Neural cell (in vitro differentiated cells): ENCODE results near the gene JAG2. TPM values are rescaled to one million over a fixed set of nuclear protein-coding genes. Genes with fewer than 3 reads are reported as not detected.

ENCODE experiments used
- H2AFZ ChIP-seq: fragments of 200-600, 300-800 bp; sonication (generic), shearing (Covaris generic); 2 replicates; pipeline ENCODE4 v1.6.0; 2014; ENCODE audit warnings: low read depth, mild to moderate bottlenecking, antibody characterized with exemption, low read length, moderate library complexity
- H3F3A ChIP-seq: fragments of 200-600 bp; shearing (Covaris generic); 2 replicates; pipeline ENCODE4 v1.6.1; 2016; ENCODE audit warnings: mild to moderate bottlenecking, moderate library complexity, mixed read lengths, antibody characterized with exemption, low read length; ENCODE audit not compliant: insufficient read depth, poor library complexity, severe bottlenecking
- H3K27ac ChIP-seq: fragments of 200-600, 300-800 bp; sonication (generic), shearing (Covaris generic); 2 replicates; pipeline ENCODE4 v1.5.1; 2014; ENCODE audit warnings: mild to moderate bottlenecking, low read length, moderate library complexity
- H3K27me3 ChIP-seq: fragments of 300-800, 200-600 bp; sonication (generic), shearing (Covaris generic); 2 replicates; pipeline ENCODE4 v1.6.0; 2014; ENCODE audit warnings: mild to moderate bottlenecking, low read depth, low read length, moderate library complexity; ENCODE audit not compliant: insufficient read depth
- H3K36me3 ChIP-seq: fragments of 300-800, 200-600 bp; sonication (generic), shearing (Covaris generic); 2 replicates; pipeline ENCODE4 v1.5.1; 2014; ENCODE audit warnings: mild to moderate bottlenecking, antibody characterized with exemption, low read length, moderate library complexity; ENCODE audit not compliant: insufficient read depth
- H3K4me2 ChIP-seq: fragments of 300-800, 200-600 bp; sonication (generic), shearing (Covaris generic); 2 replicates; pipeline ENCODE4 v1.6.0; 2014; ENCODE audit warnings: mild to moderate bottlenecking, low read length
- H3K4me3 ChIP-seq: fragments of 300-800, 200-600 bp; sonication (generic), shearing (Covaris generic); 2 replicates; pipeline ENCODE4 v1.5.1; 2014; ENCODE audit warnings: mild to moderate bottlenecking, low read length, moderate library complexity
- H3K79me2 ChIP-seq: fragments of 200-600 bp; shearing (Covaris generic); replicated peaks from 2 replicates; pipeline ENCODE4 v1.6.0; 2014; ENCODE audit warnings: mild to moderate bottlenecking, low read length, moderate library complexity; ENCODE audit not compliant: insufficient read depth
- H3K9ac ChIP-seq: fragments of 300-800, 200-600 bp; sonication (generic), shearing (Covaris generic); 2 replicates; pipeline ENCODE4 v1.6.1; 2016; ENCODE audit warnings: mild to moderate bottlenecking, low read length, mixed read lengths
- H3K9me2 ChIP-seq: fragments of 200-600 bp; shearing (Covaris generic); 2 replicates; pipeline ENCODE4 v1.6.1; 2016; ENCODE audit warnings: mild to moderate bottlenecking, low read length, mixed read lengths; ENCODE audit not compliant: insufficient read depth
- H3K9me3 ChIP-seq: fragments of 200-600, 300-800 bp; sonication (generic), shearing (Covaris generic); 2 replicates; pipeline ENCODE4 v1.6.1; 2016; ENCODE audit warnings: mild to moderate bottlenecking, mixed run types, low read length, moderate library complexity, mixed read lengths
- H4K20me1 ChIP-seq: fragments of 200-600 bp; shearing (Covaris generic); 2 replicates; pipeline ENCODE4 v1.6.1; 2016; ENCODE audit warnings: mild to moderate bottlenecking, mixed run types; ENCODE audit not compliant: insufficient read depth
- EP300 ChIP-seq: fragments of 450-650 bp; conservative IDR thresholded peaks from 2 replicates; pipeline ENCODE4 v1.6.1; 2014; ENCODE audit warnings: antibody characterized with exemption, mild to moderate bottlenecking, moderate library complexity; ENCODE audit not compliant: poor library complexity, severe bottlenecking
- EZH2 ChIP-seq: fragments of 200-600, 300-800 bp; shearing (Covaris generic), sonication (generic); IDR thresholded peaks from 2 replicates; pipeline ENCODE4 v1.6.1; 2014; ENCODE audit warnings: antibody characterized with exemption, low read length, borderline replicate concordance, mild to moderate bottlenecking; ENCODE audit not compliant: insufficient read depth, poor library complexity, severe bottlenecking
- MXI1 ChIP-seq: fragments of 450-650 bp; conservative IDR thresholded peaks from 2 replicates; pipeline ENCODE4 v1.6.1; 2014; ENCODE audit warnings: antibody characterized with exemption, mild to moderate bottlenecking; ENCODE audit not compliant: poor library complexity, severe bottlenecking
- POLR2AphosphoS5 ChIP-seq: IDR thresholded peaks from 2 replicates; pipeline ENCODE4 v1.6.1; 2012
- RAD21 ChIP-seq: fragments of 450-650 bp; conservative IDR thresholded peaks from 2 replicates; pipeline ENCODE4 v1.6.1; 2014; ENCODE audit warnings: antibody characterized with exemption, mild to moderate bottlenecking, moderate library complexity
- SMC3 ChIP-seq: fragments of 450-650 bp; conservative IDR thresholded peaks from 2 replicates; pipeline ENCODE4 v1.6.1; 2014; ENCODE audit warnings: antibody characterized with exemption, mild to moderate bottlenecking, moderate library complexity; ENCODE audit not compliant: poor library complexity
- TAF1 ChIP-seq: IDR thresholded peaks from 2 replicates; pipeline ENCODE4 v1.6.1; 2012; ENCODE audit warnings: low read depth
- polyA plus RNA-seq: library from polyadenylated mRNA; depleted of rRNA; stranded (reverse); fragments of >200 nt; gene quantifications from 2 replicates; pipeline ENCODE4 v1.2.3, GENCODE V29; 2014
- TF ChIP-seq, protein P1 (sequence below): IDR thresholded peaks from 2 replicates; pipeline ENCODE4 v1.6.1; 2012; ENCODE audit warnings: borderline replicate concordance
- TF ChIP-seq, protein P2 (sequence below): fragments of 450-650 bp; IDR thresholded peaks from 2 replicates; pipeline ENCODE4 v1.5.1; 2014; ENCODE audit warnings: antibody characterized with exemption, mild to moderate bottlenecking, moderate library complexity; ENCODE audit not compliant: poor library complexity, severe bottlenecking

Gene JAG2
- polyA plus RNA-seq, 1 donor from 2014 or later: 20.3 TPM

DNA sequence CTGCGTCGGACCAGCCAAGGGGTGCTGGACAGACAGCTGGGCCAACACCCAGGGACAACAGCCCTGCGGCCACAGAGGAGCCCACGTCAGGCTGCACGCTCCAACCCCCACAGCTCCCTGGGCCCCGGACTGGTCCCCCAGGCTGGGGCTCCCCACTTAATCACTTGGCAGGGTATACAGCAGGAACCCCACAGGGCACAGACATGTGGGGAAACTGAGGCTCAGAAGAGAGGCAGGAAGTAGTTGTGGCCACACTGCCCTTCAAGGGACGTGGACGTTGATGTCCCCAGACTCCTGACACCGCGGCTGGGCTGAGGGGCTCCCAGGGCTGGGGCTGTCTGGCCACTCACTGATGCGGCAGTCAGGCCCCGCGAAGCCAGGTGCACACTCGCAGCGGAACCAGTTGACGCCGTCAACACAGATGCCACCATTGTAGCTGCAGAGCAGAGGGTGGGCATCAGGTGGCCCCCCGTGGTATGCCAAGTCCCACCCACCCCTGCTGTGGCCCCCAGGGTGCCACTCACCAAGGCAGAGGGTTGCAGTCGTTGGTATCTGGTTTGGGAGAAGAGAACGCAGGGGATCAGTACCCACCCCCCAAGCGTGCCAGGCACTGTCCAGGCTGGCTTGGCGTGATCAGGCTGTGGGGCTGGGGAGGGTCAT lies 21.5 kb downstream of the JAG2 start:
- Histone ChIP-seq H3K27ac (no peak overlapping the region), H3K79me2 (no peaks in the 10 kb centered on the region), H3K9ac (no peak overlapping the region), H3F3A (no peaks in the 10 kb centered on the region), H3K4me2 (no peak overlapping the region), H3K9me3 (no peaks in the 10 kb centered on the region), H3K4me3 (no peak overlapping the region), H3K9me2 (no peaks in the 10 kb centered on the region), H2AFZ (no peak overlapping the region), H3K36me3 (no peaks in the 10 kb centered on the region), H4K20me1 (no peaks in the 10 kb centered on the region), H3K27me3 (no peaks in the 10 kb centered on the region)
- TF ChIP-seq, protein P1, sequence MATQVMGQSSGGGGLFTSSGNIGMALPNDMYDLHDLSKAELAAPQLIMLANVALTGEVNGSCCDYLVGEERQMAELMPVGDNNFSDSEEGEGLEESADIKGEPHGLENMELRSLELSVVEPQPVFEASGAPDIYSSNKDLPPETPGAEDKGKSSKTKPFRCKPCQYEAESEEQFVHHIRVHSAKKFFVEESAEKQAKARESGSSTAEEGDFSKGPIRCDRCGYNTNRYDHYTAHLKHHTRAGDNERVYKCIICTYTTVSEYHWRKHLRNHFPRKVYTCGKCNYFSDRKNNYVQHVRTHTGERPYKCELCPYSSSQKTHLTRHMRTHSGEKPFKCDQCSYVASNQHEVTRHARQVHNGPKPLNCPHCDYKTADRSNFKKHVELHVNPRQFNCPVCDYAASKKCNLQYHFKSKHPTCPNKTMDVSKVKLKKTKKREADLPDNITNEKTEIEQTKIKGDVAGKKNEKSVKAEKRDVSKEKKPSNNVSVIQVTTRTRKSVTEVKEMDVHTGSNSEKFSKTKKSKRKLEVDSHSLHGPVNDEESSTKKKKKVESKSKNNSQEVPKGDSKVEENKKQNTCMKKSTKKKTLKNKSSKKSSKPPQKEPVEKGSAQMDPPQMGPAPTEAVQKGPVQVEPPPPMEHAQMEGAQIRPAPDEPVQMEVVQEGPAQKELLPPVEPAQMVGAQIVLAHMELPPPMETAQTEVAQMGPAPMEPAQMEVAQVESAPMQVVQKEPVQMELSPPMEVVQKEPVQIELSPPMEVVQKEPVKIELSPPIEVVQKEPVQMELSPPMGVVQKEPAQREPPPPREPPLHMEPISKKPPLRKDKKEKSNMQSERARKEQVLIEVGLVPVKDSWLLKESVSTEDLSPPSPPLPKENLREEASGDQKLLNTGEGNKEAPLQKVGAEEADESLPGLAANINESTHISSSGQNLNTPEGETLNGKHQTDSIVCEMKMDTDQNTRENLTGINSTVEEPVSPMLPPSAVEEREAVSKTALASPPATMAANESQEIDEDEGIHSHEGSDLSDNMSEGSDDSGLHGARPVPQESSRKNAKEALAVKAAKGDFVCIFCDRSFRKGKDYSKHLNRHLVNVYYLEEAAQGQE: no peak
- TF ChIP-seq EZH2 (no peak), MXI1 (no peak), POLR2AphosphoS5 (no peak), RAD21 (no peak)
- TF ChIP-seq, protein P2, sequence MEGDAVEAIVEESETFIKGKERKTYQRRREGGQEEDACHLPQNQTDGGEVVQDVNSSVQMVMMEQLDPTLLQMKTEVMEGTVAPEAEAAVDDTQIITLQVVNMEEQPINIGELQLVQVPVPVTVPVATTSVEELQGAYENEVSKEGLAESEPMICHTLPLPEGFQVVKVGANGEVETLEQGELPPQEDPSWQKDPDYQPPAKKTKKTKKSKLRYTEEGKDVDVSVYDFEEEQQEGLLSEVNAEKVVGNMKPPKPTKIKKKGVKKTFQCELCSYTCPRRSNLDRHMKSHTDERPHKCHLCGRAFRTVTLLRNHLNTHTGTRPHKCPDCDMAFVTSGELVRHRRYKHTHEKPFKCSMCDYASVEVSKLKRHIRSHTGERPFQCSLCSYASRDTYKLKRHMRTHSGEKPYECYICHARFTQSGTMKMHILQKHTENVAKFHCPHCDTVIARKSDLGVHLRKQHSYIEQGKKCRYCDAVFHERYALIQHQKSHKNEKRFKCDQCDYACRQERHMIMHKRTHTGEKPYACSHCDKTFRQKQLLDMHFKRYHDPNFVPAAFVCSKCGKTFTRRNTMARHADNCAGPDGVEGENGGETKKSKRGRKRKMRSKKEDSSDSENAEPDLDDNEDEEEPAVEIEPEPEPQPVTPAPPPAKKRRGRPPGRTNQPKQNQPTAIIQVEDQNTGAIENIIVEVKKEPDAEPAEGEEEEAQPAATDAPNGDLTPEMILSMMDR: no peak

DNA sequence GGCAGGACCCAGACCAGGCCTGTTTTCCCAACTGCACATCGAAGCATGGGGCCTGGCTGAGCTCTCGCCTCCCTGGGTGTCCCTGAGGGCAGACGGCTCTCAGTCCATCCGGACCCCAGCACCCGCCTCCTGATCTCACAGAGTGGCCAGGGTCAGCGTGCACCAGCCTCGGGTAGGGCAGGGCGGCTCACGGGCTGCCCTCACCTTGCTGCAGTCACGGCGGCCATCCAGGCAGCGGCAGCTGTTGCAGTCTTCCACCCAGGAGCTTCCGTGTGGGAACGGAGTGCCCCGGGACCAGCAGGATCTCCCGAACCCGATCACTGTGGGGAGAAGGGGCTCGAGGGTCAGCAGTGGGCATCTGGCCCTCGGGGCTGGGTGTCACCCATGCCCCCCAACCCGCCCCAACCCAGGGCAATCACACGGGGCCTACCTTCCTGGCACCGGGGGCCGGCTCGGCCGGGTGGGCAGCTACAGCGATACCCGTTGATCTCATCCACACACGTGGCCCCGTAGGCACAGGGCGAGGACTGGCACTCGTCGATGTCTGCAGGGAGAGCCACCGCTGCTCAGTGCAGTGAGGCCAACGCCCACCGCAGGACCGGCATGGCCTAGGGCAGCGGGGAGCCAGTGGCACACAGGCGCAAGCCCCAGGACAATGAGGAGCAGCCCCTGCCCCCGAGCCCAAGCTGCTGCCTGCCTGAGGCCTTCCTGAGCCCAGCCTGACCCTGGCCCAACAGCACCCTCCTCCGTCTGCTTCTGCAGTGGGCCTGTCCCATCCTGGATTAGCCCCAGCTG lies 22.2 kb downstream of the JAG2 start:
- no peak overlapping the region for H3K4me3 ChIP-seq
- H2AFZ ChIP-seq: no peak overlapping the region
- H3K27ac ChIP-seq: no peak overlapping the region
- H3K27me3 ChIP-seq: no peaks in the 10 kb centered on the region
- no peaks in the 10 kb centered on the region for H3K36me3 ChIP-seq
- no peaks in the 10 kb centered on the region for H3F3A ChIP-seq
- TF ChIP-seq POLR2AphosphoS5: no peak
- no peak for TF ChIP-seq MXI1
- TF ChIP-seq EP300: no peak
- TF ChIP-seq, protein P2: no peak
- TF ChIP-seq, protein P1: no peak
- no peak for TF ChIP-seq TAF1
- no peak for TF ChIP-seq RAD21
- no peak for TF ChIP-seq SMC3
- no peak for TF ChIP-seq EZH2
- H3K9me3 ChIP-seq: no peaks in the 10 kb centered on the region
- H3K9ac ChIP-seq: no peak overlapping the region
- H4K20me1 ChIP-seq: no peaks in the 10 kb centered on the region
- H3K4me2 ChIP-seq: no peak overlapping the region
- H3K9me2 ChIP-seq: no peaks in the 10 kb centered on the region
- no peaks in the 10 kb centered on the region for H3K79me2 ChIP-seq
